ENCODE measurements around the gene HK3.

GRCh38 chr5:176927562-176927961 lies 28.4 kb upstream of the HK3 start:
- no peak for TF ChIP-seq CTCF (IDR thresholded peaks at IDR 0.05; ENCODE audit: low read length)
- no peak for TF ChIP-seq EZH2 (IDR thresholded peaks at IDR 0.05; ENCODE audit: borderline replicate concordance, low read length)

Measured in OCI-LY1 (cell line).